Esophagus squamous epithelium (tissue), 4 donors: ENCODE results near the gene DGLUCY.

Experiments
- CTCF ChIP-seq, 6 experiments: fragments of 450-650 bp in 4 of 6; fragments of 200-600 bp in 2 of 6; sonication (generic) in 2 of 6; IDR thresholded peaks; one replicate each; pipeline ENCODE4 v1.5.1; 2016 to 2019; ENCODE audit warnings: antibody characterized with exemption in 6 of 6, mild to moderate bottlenecking in 4 of 6, moderate library complexity in 4 of 6
- POLR2A ChIP-seq, 4 donors: fragments of 450-650 bp; IDR thresholded peaks; one replicate each; pipeline ENCODE4 v1.6.1; 2017; ENCODE audit warnings: antibody characterized with exemption in 4 of 4, mild to moderate bottlenecking in 4 of 4, moderate library complexity in 3 of 4

DNA sequence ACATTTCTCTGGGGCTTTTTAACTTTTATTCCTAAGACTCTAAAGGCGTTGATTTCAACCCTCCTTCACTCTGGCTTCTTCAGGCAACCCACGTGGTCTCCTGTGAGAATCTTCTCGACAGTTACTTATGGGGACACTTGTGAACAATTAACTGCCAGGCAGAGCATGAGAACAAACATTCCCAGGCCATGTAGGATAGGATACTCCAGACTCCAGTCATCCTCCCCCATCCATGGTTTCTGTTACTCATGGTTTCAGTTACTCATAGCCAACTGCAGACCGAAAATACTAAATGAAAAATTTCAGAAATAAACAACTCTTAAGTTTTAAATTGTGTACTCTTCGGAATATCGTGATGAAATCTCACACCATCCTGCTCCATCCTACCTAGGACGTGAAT, 111.2 kb downstream of the DGLUCY start:
- no peak for TF ChIP-seq CTCF (IDR thresholded peaks at IDR 0.05)
- no peak for TF ChIP-seq POLR2A (IDR thresholded peaks at IDR 0.05)
